HepG2 (cell line): Measurements from ENCODE around the gene NEAT1. TPM values are rescaled to one million over a fixed set of nuclear protein-coding genes. Genes with fewer than 3 reads are reported as not detected.
A peak's percentile ranks its signal among the peaks of the same experiment; 100 is the strongest.

Experiments
- CHD4 ChIP-seq: fragments of 200-600 bp; sonication (generic); IDR thresholded peaks from 2 replicates; pipeline ENCODE4 v1.7.0; 2017; ENCODE audit warnings: mild to moderate bottlenecking, low read length, borderline replicate concordance
- FOSL2 ChIP-seq: sonication (generic); formaldehyde crosslinking; IDR thresholded peaks from 2 replicates; pipeline ENCODE4 v1.4.0; 2020; ENCODE audit warnings: missing genetic modification reagents
- HOXA5 ChIP-seq: sonication (generic); formaldehyde crosslinking; IDR thresholded peaks from 2 replicates; pipeline ENCODE4 v1.4.0; 2020; ENCODE audit warnings: missing genetic modification reagents
- LCORL ChIP-seq, 2 experiments: fragments of 450-650 bp in 1 of 2; sonication (generic) in 1 of 2; formaldehyde crosslinking in 1 of 2; IDR thresholded peaks; 2 replicates each; pipeline versions ENCODE4 v1.5.0 to v1.6.1; 2017 to 2020; ENCODE audit warnings: antibody characterized with exemption in 1 of 2, missing genetic modification reagents in 1 of 2
- NFKB2 ChIP-seq: sonication (generic); formaldehyde crosslinking; IDR thresholded peaks from 2 replicates; pipeline ENCODE4 v1.4.0; 2020; ENCODE audit warnings: missing genetic modification reagents, borderline replicate concordance
- NRL ChIP-seq: sonication (generic); formaldehyde crosslinking; IDR thresholded peaks from 2 replicates; pipeline ENCODE4 v1.5.0; 2020; ENCODE audit warnings: missing genetic modification reagents, mild to moderate bottlenecking, moderate library complexity, borderline replicate concordance
- POGZ ChIP-seq: sonication (generic); formaldehyde crosslinking; IDR thresholded peaks from 2 replicates; pipeline ENCODE4 v1.4.0; 2020; ENCODE audit warnings: mild to moderate bottlenecking, missing genetic modification reagents
- SAP130 ChIP-seq: IDR thresholded peaks from 2 replicates; pipeline ENCODE4 v1.6.1; 2016; ENCODE audit warnings: low read depth
- TBL1XR1 ChIP-seq: fragments of 150-350 bp; IDR thresholded peaks from 2 replicates; pipeline ENCODE4 v1.6.1; 2014; ENCODE audit warnings: borderline replicate concordance, low read length; ENCODE audit not compliant: partially characterized antibody
- ZFYVE20 ChIP-seq: sonication (generic); formaldehyde crosslinking; IDR thresholded peaks from 2 replicates; pipeline ENCODE4 v1.8.0; 2023; ENCODE audit warnings: low read depth, mild to moderate bottlenecking, moderate library complexity, missing genetic modification reagents, borderline replicate concordance
- ZNF207 ChIP-seq: fragments of 450-650 bp; IDR thresholded peaks from 2 replicates; pipeline ENCODE4 v1.6.1; 2016; ENCODE audit warnings: antibody characterized with exemption, borderline replicate concordance
- ZNF761 ChIP-seq: sonication (generic); formaldehyde crosslinking; conservative IDR thresholded peaks from 2 replicates; pipeline ENCODE4 v1.4.0; 2020; ENCODE audit warnings: mild to moderate bottlenecking, missing genetic modification reagents
- ZSCAN21 ChIP-seq: sonication (generic); formaldehyde crosslinking; IDR thresholded peaks from 2 replicates; pipeline ENCODE4 v1.8.0; 2022; ENCODE audit warnings: mild to moderate bottlenecking, missing genetic modification reagents, moderate library complexity, borderline replicate concordance
- polyA plus RNA-seq, 8 experiments: library from polyadenylated mRNA; depleted of rRNA in 3 of 8; stranded (reverse) in 7 of 8; unstranded in 1 of 8; fragments of >200 nt; fragmentation: Illumina TruSeq in 4 of 8; extraction: Trizol in 4 of 8; gene quantifications; 2 replicates each; pipeline versions ENCODE4 v1.2.1 to v1.2.3, GENCODE V29; 2011 to 2016; ENCODE audit warnings: low read depth in 4 of 8, missing spikeins in 1 of 8, mixed read lengths in 1 of 8; ENCODE audit not compliant: insufficient read depth in 1 of 8
- total RNA-seq, 5 experiments: library from RNA; depleted of rRNA; stranded (reverse); fragments of >200 nt; fragmentation: Illumina TruSeq; extraction: Trizol; gene quantifications; 2 replicates each; pipeline ENCODE4 v1.2.3, GENCODE V29; 2016; ENCODE audit warnings: low read depth in 1 of 5
- TF ChIP-seq, protein P1 (sequence below): sonication (generic); formaldehyde crosslinking; IDR thresholded peaks from 2 replicates; pipeline ENCODE4 v1.4.0; 2020; ENCODE audit warnings: missing genetic modification reagents
- TF ChIP-seq, protein P2 (sequence below): sonication (generic); formaldehyde crosslinking; IDR thresholded peaks from 2 replicates; pipeline ENCODE4 v1.8.0; 2022; ENCODE audit warnings: mild to moderate bottlenecking, missing genetic modification reagents, moderate library complexity
- TF ChIP-seq, protein P3 (sequence below): sonication (generic); formaldehyde crosslinking; IDR thresholded peaks from 2 replicates; pipeline ENCODE4 v1.8.0; 2022; ENCODE audit warnings: missing genetic modification reagents, mild to moderate bottlenecking, inconsistent platforms, borderline replicate concordance
- TF ChIP-seq, protein P4 (sequence below): sonication (generic); formaldehyde crosslinking; IDR thresholded peaks from 2 replicates; pipeline ENCODE4 v1.4.0; 2020; ENCODE audit warnings: missing genetic modification reagents, borderline replicate concordance
- TF ChIP-seq, protein P5 (sequence below): sonication (generic); formaldehyde crosslinking; IDR thresholded peaks from 2 replicates; pipeline ENCODE4 v1.5.0; 2020; ENCODE audit warnings: missing genetic modification reagents
- TF ChIP-seq, protein P6 (sequence below): sonication (generic); formaldehyde crosslinking; IDR thresholded peaks from 2 replicates; pipeline ENCODE4 v1.4.0; 2020; ENCODE audit warnings: missing genetic modification reagents, borderline replicate concordance

The NEAT1 gene
- total and polyA plus RNA-seq, 2 of the 13 experiments (the other 11 are each of a cell fraction or from before 2014, with no cell fraction given), result 20.5 to 41.2 TPM

DNA sequence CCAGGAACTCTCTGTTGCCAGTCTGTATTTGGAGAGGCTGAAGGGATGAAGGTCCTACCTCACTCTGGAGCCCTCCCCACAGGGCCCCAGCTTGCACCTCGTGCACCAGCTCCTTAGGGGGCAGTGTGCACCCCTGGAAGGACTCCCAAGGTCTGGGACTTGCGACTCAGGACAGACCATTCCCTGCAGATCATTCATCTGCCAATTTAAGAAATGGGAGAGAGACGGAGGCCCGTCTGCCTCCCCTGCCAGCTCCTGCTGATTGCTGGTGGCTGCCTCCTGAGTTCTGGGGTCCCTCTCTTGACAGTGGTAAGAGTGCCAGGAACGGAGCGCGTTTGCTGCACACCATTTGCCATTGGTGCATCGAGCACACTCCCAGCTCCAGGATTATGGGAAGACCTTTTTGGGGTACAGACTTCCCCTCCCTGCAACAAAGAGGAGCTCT lies 48.9 kb downstream of the NEAT1 start (continued):
- TF ChIP-seq, protein P1, sequence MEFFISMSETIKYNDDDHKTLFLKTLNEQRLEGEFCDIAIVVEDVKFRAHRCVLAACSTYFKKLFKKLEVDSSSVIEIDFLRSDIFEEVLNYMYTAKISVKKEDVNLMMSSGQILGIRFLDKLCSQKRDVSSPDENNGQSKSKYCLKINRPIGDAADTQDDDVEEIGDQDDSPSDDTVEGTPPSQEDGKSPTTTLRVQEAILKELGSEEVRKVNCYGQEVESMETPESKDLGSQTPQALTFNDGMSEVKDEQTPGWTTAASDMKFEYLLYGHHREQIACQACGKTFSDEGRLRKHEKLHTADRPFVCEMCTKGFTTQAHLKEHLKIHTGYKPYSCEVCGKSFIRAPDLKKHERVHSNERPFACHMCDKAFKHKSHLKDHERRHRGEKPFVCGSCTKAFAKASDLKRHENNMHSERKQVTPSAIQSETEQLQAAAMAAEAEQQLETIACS, result no peak
- no peak for TF ChIP-seq ZFYVE20 (CRISPR knock-in tag)
- peak; percentile 25; the same call in 1 of the 2 replicates for TF ChIP-seq FOSL2 (CRISPR knock-in tag)
- TF ChIP-seq TBL1XR1, result no peak
- TF ChIP-seq SAP130, result peak; percentile 52; the same call in 1 of the 2 replicates
- TF ChIP-seq, protein P2, sequence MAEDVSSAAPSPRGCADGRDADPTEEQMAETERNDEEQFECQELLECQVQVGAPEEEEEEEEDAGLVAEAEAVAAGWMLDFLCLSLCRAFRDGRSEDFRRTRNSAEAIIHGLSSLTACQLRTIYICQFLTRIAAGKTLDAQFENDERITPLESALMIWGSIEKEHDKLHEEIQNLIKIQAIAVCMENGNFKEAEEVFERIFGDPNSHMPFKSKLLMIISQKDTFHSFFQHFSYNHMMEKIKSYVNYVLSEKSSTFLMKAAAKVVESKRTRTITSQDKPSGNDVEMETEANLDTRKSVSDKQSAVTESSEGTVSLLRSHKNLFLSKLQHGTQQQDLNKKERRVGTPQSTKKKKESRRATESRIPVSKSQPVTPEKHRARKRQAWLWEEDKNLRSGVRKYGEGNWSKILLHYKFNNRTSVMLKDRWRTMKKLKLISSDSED (CRISPR knock-in tag), result no peak
- TF ChIP-seq CHD4, result no peak
- TF ChIP-seq, protein P3, sequence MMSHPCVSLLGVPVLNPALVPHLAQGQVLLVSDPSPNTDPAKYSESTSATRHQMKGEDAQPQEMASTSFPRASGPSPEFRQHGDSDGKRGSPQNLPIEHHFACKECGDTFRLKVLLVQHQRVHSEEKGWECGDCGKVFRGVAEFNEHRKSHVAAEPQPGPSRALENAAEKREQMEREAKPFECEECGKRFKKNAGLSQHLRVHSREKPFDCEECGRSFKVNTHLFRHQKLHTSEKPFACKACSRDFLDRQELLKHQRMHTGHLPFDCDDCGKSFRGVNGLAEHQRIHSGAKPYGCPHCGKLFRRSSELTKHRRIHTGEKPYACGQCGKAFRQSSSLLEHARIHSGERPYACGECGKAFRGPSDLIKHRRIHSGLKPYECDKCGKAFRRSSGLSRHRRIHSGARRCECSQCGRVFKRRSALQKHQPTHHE (CRISPR knock-in tag), result no peak
- TF ChIP-seq, protein P4, sequence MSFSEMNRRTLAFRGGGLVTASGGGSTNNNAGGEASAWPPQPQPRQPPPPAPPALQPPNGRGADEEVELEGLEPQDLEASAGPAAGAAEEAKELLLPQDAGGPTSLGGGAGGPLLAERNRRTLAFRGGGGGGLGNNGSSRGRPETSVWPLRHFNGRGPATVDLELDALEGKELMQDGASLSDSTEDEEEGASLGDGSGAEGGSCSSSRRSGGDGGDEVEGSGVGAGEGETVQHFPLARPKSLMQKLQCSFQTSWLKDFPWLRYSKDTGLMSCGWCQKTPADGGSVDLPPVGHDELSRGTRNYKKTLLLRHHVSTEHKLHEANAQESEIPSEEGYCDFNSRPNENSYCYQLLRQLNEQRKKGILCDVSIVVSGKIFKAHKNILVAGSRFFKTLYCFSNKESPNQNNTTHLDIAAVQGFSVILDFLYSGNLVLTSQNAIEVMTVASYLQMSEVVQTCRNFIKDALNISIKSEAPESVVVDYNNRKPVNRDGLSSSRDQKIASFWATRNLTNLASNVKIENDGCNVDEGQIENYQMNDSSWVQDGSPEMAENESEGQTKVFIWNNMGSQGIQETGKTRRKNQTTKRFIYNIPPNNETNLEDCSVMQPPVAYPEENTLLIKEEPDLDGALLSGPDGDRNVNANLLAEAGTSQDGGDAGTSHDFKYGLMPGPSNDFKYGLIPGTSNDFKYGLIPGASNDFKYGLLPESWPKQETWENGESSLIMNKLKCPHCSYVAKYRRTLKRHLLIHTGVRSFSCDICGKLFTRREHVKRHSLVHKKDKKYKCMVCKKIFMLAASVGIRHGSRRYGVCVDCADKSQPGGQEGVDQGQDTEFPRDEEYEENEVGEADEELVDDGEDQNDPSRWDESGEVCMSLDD (CRISPR knock-in tag), result peak; percentile 35; the same call in 1 of the 2 replicates
- 0 out of 2 replicates have a peak, but pooled peaks have one; percentile 13 for TF ChIP-seq POGZ (CRISPR knock-in tag)
- peak; percentile 73; the same call in 1 of the 2 replicates for TF ChIP-seq NFKB2 (CRISPR knock-in tag)
- TF ChIP-seq, protein P5, sequence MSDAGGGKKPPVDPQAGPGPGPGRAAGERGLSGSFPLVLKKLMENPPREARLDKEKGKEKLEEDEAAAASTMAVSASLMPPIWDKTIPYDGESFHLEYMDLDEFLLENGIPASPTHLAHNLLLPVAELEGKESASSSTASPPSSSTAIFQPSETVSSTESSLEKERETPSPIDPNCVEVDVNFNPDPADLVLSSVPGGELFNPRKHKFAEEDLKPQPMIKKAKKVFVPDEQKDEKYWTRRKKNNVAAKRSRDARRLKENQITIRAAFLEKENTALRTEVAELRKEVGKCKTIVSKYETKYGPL (CRISPR knock-in tag), result no peak
- no peak for TF ChIP-seq LCORL (IDR thresholded peaks at IDR 0.05)
- TF ChIP-seq LCORL (CRISPR knock-in tag; IDR thresholded peaks at IDR 0.05), result peak; percentile 73; the same call in 1 of the 2 replicates
- TF ChIP-seq, protein P6, sequence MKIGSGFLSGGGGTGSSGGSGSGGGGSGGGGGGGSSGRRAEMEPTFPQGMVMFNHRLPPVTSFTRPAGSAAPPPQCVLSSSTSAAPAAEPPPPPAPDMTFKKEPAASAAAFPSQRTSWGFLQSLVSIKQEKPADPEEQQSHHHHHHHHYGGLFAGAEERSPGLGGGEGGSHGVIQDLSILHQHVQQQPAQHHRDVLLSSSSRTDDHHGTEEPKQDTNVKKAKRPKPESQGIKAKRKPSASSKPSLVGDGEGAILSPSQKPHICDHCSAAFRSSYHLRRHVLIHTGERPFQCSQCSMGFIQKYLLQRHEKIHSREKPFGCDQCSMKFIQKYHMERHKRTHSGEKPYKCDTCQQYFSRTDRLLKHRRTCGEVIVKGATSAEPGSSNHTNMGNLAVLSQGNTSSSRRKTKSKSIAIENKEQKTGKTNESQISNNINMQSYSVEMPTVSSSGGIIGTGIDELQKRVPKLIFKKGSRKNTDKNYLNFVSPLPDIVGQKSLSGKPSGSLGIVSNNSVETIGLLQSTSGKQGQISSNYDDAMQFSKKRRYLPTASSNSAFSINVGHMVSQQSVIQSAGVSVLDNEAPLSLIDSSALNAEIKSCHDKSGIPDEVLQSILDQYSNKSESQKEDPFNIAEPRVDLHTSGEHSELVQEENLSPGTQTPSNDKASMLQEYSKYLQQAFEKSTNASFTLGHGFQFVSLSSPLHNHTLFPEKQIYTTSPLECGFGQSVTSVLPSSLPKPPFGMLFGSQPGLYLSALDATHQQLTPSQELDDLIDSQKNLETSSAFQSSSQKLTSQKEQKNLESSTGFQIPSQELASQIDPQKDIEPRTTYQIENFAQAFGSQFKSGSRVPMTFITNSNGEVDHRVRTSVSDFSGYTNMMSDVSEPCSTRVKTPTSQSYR, result no peak
- TF ChIP-seq HOXA5, result 0 out of 2 replicates have a peak, but pooled peaks have one; percentile 17
- TF ChIP-seq NRL (CRISPR knock-in tag), result 0 out of 2 replicates have a peak, but pooled peaks have one; percentile 7
- 0 out of 2 replicates have a peak, but pooled peaks have one; percentile 60 for TF ChIP-seq ZSCAN21 (CRISPR knock-in tag)
- TF ChIP-seq ZNF761 (CRISPR knock-in tag), result no peak
- no peak for TF ChIP-seq ZNF207
